GM19463 (cell line): ENCODE measurements around the gene MEF2D.
A peak's percentile ranks its signal among the peaks of the same experiment; 100 is the strongest.

Source experiments
- ATAC-seq: cut with Tn5 transposase; IDR thresholded peaks from one replicate; pipeline ENCODE4 v1.9.1; 2021; ENCODE audit warnings: mild to moderate bottlenecking, moderate library complexity; ENCODE audit not compliant: unreplicated experiment

The MEF2D gene

GRCh38 chr1:156489166-156489934, 11.2 kb downstream of the MEF2D start:
- ATAC-seq = no peak

GRCh38 chr1:156488566-156489165, 11.9 kb downstream of the MEF2D start:
- ATAC-seq = peak; percentile 61

- peak; percentile 33 for ATAC-seq
Observed at GRCh38 chr1:156487862-156488261, 12.7 kb downstream of the MEF2D start.

- no peak for ATAC-seq
Observed at GRCh38 chr1:156486421-156487344, 13.9 kb downstream of the MEF2D start.

- ATAC-seq = no peak
Observed at GRCh38 chr1:156485984-156486383, 14.6 kb downstream of the MEF2D start.

- ATAC-seq = no peak
Observed at GRCh38 chr1:156484480-156485058, 16.0 kb downstream of the MEF2D start.

GRCh38 chr1:156483397-156483796, 17.2 kb downstream of the MEF2D start:
- ATAC-seq = no peak

- ATAC-seq = no peak
Observed at GRCh38 chr1:156482276-156482675, 18.3 kb downstream of the MEF2D start.

GRCh38 chr1:156481527-156481926, 19.0 kb downstream of the MEF2D start:
- ATAC-seq = no peak

GRCh38 chr1:156480411-156481192, 20.0 kb downstream of the MEF2D start:
- no peak for ATAC-seq

- ATAC-seq = no peak
Observed at GRCh38 chr1:156480016-156480370, 20.6 kb downstream of the MEF2D start.

GRCh38 chr1:156479093-156480015, 21.2 kb downstream of the MEF2D start:
- ATAC-seq = no peak

- no peak for ATAC-seq
Observed at GRCh38 chr1:156478250-156478627, 22.3 kb downstream of the MEF2D start.

- ATAC-seq = no peak
Observed at GRCh38 chr1:156477526-156478249, 22.9 kb downstream of the MEF2D start.

GRCh38 chr1:156476501-156477298, 23.9 kb downstream of the MEF2D start:
- no peak for ATAC-seq

- ATAC-seq = no peak
Observed at GRCh38 chr1:156475568-156476500, 24.7 kb downstream of the MEF2D start.

- ATAC-seq = no peak
Observed at GRCh38 chr1:156474966-156475365, 25.6 kb downstream of the MEF2D start.
